Measurements from ENCODE around the gene MRPS15.

The MRPS15 gene

DNA sequence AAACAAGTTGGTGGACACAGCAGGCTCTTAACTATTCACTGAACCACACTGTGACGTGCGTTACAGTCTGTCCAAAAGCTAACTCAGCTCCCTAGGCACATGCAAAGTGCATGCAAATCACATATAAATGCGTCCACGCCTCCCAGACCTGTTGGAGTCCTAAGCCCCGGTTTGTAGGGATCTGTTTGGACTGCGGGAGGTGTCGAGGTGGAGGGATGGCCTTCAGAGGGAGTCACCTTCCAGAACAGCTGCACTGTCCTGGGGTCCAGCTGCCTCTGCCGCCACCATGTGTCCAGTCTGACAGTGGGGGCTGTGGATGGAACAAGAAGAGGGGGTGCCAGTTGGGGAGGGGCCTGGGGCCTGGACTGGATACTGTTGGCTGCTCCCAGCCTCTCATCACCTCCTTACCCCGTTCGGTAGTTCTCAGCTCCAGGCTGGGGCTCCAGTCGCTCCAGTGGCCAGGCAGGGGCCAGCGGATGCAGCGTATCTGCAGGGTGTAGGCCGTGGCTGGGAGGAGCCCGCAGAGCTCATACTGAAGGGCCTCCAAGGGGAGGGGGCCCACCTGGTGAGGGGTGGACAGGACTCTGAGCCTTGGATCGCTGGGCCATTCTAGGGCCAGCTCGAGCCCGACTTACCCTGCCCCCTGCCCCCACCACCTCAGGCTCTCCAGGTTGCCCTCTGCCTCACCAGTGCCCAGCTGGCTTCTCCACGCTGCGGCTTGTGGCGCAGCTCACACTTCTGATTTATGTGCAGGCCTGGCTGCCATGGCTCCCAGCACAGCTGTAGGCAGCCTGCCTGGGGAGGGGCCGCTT, 7.9 kb upstream of the MRPS15 start:
- TF ChIP-seq, protein P1, sequence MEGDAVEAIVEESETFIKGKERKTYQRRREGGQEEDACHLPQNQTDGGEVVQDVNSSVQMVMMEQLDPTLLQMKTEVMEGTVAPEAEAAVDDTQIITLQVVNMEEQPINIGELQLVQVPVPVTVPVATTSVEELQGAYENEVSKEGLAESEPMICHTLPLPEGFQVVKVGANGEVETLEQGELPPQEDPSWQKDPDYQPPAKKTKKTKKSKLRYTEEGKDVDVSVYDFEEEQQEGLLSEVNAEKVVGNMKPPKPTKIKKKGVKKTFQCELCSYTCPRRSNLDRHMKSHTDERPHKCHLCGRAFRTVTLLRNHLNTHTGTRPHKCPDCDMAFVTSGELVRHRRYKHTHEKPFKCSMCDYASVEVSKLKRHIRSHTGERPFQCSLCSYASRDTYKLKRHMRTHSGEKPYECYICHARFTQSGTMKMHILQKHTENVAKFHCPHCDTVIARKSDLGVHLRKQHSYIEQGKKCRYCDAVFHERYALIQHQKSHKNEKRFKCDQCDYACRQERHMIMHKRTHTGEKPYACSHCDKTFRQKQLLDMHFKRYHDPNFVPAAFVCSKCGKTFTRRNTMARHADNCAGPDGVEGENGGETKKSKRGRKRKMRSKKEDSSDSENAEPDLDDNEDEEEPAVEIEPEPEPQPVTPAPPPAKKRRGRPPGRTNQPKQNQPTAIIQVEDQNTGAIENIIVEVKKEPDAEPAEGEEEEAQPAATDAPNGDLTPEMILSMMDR (conservative IDR thresholded peaks at IDR 0.05), result no peak
- TF ChIP-seq ZFX (IDR thresholded peaks at IDR 0.05), result no peak
- H3K27ac ChIP-seq, result no peak overlapping the region

DNA sequence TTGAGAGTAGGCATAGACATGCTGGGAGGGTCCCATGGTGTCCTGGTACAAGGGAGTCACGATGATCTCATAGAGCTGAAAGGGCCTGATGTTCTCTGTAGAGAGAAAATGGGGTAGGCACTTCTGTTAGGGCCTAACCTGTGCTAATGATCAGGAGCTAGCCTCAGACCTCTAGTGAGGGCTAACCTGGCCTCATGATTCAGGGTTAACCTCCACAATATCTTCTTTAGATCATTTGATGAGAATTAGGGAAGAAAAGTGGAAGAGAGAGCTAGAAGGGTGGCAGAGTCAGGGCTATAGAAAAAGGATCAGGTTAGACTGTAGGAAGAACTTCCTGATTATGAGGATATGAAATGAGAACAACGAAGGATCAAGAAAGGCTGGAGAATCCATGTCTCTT, 5.0 kb upstream of the MRPS15 start:
- H3K27ac ChIP-seq, result no peak overlapping the region
- TF ChIP-seq, protein P1 (conservative IDR thresholded peaks at IDR 0.05), result no peak
- no peak for TF ChIP-seq ZFX (IDR thresholded peaks at IDR 0.05)

DNA sequence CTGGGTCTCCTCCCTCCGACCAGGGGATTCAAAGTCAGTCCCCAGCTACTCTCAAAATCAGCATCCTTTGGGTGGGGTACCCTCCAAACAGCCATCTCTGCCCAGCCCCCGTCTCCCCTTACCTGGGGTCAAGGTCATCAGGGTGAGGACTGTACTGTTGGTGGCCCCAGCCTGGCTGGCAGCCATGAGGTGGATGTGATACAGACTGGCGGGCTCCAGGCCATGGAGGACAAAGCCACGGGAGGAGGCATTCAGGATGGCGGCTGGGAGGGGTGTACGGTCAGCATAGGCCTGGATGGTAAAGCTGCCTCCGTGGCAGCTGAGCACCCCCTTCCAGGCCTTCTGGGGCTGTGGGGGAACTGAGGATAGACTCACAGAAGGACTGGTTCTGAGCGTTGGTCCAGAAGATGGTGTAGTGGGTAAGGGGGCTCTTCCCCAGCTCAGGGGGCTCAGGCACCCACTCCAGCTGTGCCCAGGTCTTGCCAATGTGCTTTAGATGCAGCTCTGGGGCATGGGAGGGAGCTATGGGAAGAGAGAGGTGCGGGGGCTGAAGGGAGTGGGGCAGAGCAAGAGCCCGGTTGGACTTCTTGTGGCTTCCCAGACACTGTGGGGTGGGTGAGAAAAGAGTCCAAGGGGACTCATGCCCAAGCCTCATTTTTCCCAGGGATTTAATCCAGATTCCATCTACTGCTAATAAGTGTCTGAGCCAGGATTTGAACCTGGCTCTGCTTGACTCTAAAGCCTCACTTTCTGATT, 3.7 kb upstream of the MRPS15 start:
- H3K27ac ChIP-seq, result no peak overlapping the region
- no peak for TF ChIP-seq ZFX (IDR thresholded peaks at IDR 0.05)
- TF ChIP-seq, protein P1 (conservative IDR thresholded peaks at IDR 0.05), result no peak

DNA sequence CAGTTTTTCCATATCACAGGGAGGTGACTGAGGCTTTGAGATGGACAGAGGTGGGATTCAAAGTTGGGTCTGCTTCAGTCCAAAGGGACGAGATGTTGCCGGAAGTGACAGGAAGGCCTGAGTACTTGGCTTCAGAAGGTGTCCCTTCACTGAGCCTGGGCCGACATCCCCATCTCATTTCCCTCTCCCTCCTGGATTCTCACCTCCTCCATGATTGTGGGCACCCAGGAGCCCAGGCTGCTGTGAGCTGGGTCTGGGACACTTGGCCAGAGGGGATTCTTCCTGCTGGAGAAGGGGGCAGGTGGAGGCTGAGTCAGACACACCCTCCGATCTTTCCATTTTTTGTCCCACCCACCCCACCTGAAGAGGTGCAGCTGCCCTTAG, 2.8 kb upstream of the MRPS15 start:
- H3K27ac ChIP-seq, result no peak overlapping the region
- TF ChIP-seq, protein P1 (conservative IDR thresholded peaks at IDR 0.05), result no peak
- TF ChIP-seq ZFX (IDR thresholded peaks at IDR 0.05), result no peak

DNA sequence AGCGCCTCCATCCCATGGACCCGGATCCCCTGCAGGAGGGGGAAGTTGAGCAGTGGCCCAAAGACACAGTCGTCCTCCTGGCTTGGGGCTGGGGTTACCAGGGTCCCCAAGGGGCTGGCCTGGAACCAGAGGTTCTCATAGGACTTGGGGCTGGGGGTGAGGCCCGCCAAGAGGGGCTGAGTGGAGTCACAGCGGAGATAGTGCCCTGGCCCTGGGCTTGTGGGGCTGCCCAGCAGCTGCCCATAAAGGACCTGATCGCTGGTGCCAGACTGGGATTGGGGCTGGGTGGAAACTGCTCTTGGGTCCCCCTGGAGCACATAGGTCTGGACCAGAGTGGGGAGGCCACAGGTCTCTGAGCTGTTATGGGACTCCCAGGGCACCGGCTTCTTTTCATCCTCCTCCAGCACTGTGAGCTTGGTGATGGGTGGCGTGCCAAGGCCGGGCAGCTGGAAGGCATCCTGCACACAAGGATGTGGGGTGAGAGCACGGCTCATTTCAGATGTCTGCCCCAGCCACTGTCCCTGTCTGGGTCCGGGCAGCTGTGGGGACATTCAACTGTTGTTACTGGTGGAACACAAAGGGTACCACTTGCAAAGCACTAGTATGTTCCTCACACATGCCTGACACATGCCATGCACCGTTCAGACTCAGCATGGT, 2.3 kb upstream of the MRPS15 start:
- no peak for TF ChIP-seq ZFX (IDR thresholded peaks at IDR 0.05)
- TF ChIP-seq, protein P1 (conservative IDR thresholded peaks at IDR 0.05), result no peak
- no peak overlapping the region for H3K27ac ChIP-seq

DNA sequence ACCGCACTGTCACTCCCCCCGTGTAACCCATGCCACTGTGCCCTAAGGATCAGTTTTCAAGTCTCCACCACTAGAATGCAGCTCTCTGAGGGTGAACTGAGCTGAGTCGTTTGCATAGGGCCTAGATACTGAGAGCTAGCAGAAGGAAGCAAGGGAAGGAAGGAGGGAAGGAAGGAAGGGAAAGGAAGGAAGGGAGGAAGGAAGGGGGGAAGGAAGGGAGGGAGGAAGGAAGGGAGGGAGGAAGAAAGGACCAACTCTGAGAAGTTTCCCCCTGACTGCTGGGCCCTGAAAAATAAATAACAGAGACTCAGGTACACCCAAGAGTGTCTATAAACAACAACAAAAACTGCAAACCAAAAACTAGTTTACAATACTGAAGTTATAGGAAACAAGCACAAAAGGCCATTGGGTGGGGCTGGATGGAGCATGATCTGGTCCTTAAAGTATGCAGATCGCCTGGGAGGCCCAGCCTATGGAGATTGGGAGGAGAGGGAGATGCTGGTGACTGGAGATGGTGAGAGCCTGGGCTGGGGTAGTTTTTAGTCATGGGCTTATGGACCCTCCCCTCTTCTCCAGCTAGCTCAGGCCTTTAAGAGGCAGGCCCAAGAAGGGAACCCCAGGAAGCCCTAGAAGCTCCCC, 1.7 kb upstream of the MRPS15 start:
- H3K27ac ChIP-seq, result no peak overlapping the region
- TF ChIP-seq, protein P1 (conservative IDR thresholded peaks at IDR 0.05), result no peak
